T-cell (primary cell): ENCODE results near the gene MIB2. TPM values are rescaled to one million over a fixed set of nuclear protein-coding genes. Genes with fewer than 3 reads are reported as not detected.
A peak's percentile ranks its signal among the peaks of the same experiment; 100 is the strongest.

Experiments used
- ATAC-seq, 4 experiments: fragments of 200-7000 bp in 3 of 4; fragments of 150-1000 bp in 1 of 4; cut with Tn5 transposase; replicated peaks in 1 of 4; 1 replicate in 3 of 4; 2 replicates in 1 of 4; pipeline ENCODE4 v1.10.0; 2021; ENCODE audit warnings: moderate library complexity in 3 of 4, mild to moderate bottlenecking in 2 of 4, moderate number of reproducible peaks in 1 of 4
- CTCF ChIA-PET, 2 donors: fragments of 300-600 bp; sonication (Branson Sonifier 250); formaldehyde crosslinking; loops; one replicate each; lab custom pipeline; 2022; ENCODE audit warnings: antibody characterized with exemption in 2 of 2; lab: Charles Lee
- POLR2A ChIA-PET, 2 donors: fragments of 300-600 bp; sonication (Branson Sonifier 250); formaldehyde crosslinking; loops; one replicate each; lab custom pipeline; 2022; ENCODE audit warnings: antibody characterized with exemption in 2 of 2; lab: Charles Lee
- DNase-seq, 35 experiments: peaks; one replicate each; pipeline versions ENCODE4 v3.0.0 to v3.0.0-alpha.2; 2013 to 2023
- H3K27ac ChIP-seq: one replicate; pipeline ENCODE4 v1.5.1; 2013; ENCODE audit warnings: low read length
- H3K27me3 ChIP-seq, 2 experiments: replicated peaks in 1 of 2; 1 replicate in 1 of 2; 2 replicates in 1 of 2; pipeline versions ENCODE4 v1.6.1 to v1.7.0; 2013; ENCODE audit warnings: low read length in 1 of 2, mixed read lengths in 1 of 2; ENCODE audit not compliant: control insufficient read depth in 2 of 2, insufficient read depth in 2 of 2; ENCODE audit errors: extremely low read depth in 1 of 2
- H3K36me3 ChIP-seq, 2 donors: 1 replicate in 1 of 2; 2 replicates in 1 of 2; pipeline versions ENCODE4 v1.6.1 to v1.7.0; 2013; ENCODE audit warnings: low read length in 1 of 2; ENCODE audit not compliant: control insufficient read depth in 2 of 2, insufficient read depth in 1 of 2; ENCODE audit errors: extremely low read depth in 1 of 2
- H3K4me1 ChIP-seq, 2 experiments: 1 replicate in 1 of 2; 2 replicates in 1 of 2; pipeline versions ENCODE4 v1.6.1 to v1.7.0; 2013; ENCODE audit warnings: low read length in 2 of 2, mixed read lengths in 1 of 2; ENCODE audit not compliant: insufficient read depth in 2 of 2, control insufficient read depth in 1 of 2; ENCODE audit errors: extremely low read depth in 1 of 2
- H3K4me3 ChIP-seq, 2 donors: 1 replicate in 1 of 2; 2 replicates in 1 of 2; pipeline versions ENCODE4 v1.5.1 to v1.7.0; 2013; ENCODE audit warnings: mild to moderate bottlenecking in 2 of 2, low read length in 1 of 2, moderate library complexity in 1 of 2; ENCODE audit not compliant: control insufficient read depth in 1 of 2; ENCODE audit errors: extremely low read depth in 1 of 2
- H3K9me3 ChIP-seq: 2 replicates; pipeline ENCODE4 v1.7.0; 2013
- H3K27ac Mint-ChIP-seq, 2 donors: one replicate each; pipeline ENCODE4 v1.8.0; 2020 to 2021; ENCODE audit warnings: mild to moderate bottlenecking in 2 of 2, mixed read lengths in 2 of 2
- H3K27me3 Mint-ChIP-seq, 2 donors: one replicate each; pipeline ENCODE4 v1.8.0; 2021 to 2022; ENCODE audit warnings: mixed read lengths in 2 of 2
- H3K36me3 Mint-ChIP-seq: one replicate; pipeline ENCODE4 v1.8.0; 2021; ENCODE audit warnings: mixed read lengths
- H3K4me1 Mint-ChIP-seq, 3 donors: one replicate each; pipeline ENCODE4 v1.8.0; 2020 to 2022; ENCODE audit warnings: mixed read lengths in 3 of 3, mild to moderate bottlenecking in 1 of 3
- H3K4me3 Mint-ChIP-seq, 3 donors: one replicate each; pipeline ENCODE4 v1.8.0; 2020 to 2022; ENCODE audit warnings: mild to moderate bottlenecking in 3 of 3, mixed read lengths in 3 of 3, moderate library complexity in 3 of 3
- H3K9me3 Mint-ChIP-seq, 3 donors: one replicate each; pipeline ENCODE4 v1.8.0; 2020 to 2022; ENCODE audit warnings: mixed read lengths in 3 of 3
- WGBS: methylation state at CpG from one replicate; pipeline ENCODE4 v1.1.5; 2013; ENCODE audit warnings: missing lambda C conversion rate; ENCODE audit not compliant: insufficient coverage; 5-methylcytosine and 5-hydroxymethylcytosine counted together
- total RNA-seq, 35 experiments: library from RNA in 6 of 35; stranded (reverse) in 6 of 35; fragments of 120-200 nt in 1 of 35; gene quantifications; one replicate each; pipeline versions ENCODE4 v1.2.1 to v1.2.4 and lab custom pipeline; 2013 to 2026

Gene MIB2
- total RNA-seq, 5 donors from 2014 or later (not counting 1 experiment from before 2014, with no cell fraction given) = 68.9 to 105 (median 103) TPM

GRCh38 chr1:1627829-1628753 is 12.8 kb downstream of the MIB2 start:
- Histone ChIP-seq H3K9me3 (no peaks in the 10 kb centered on the region), H3K36me3 (no peaks in the 10 kb centered on the region), H3K4me1 (peaks cover 0 to 53% of the 10 kb centered on the region in 2 experiments), H3K4me3 (peak overlapping the region in 1 of 2 donors; percentile 59), H3K27ac (peak overlapping the region; percentile 44), H3K27me3 (peaks cover 0 to 13% of the 10 kb centered on the region in 2 experiments)
- H3K27ac Mint-ChIP-seq = peak overlapping the region in 1 of 2 donors; percentile 39
- 88% methylated on average over 33 of the region's 53 CpGs for WGBS
- ChIA-PET POLR2A (no interaction called here), CTCF (no interaction called here)
- H3K36me3 Mint-ChIP-seq = no peaks in the 10 kb centered on the region
- peaks cover 4 to 8% (median 7%) of the 10 kb centered on the region in 3 donors for H3K4me1 Mint-ChIP-seq
- DNase-seq (peak in 3 of 35 experiments; percentile 7 to 25 (median 23)), ATAC-seq (no peak)
- H3K4me3 Mint-ChIP-seq = peak overlapping the region; percentile 28 to 57 (median 46)
- H3K9me3 Mint-ChIP-seq = no peaks in the 10 kb centered on the region
- peaks cover 0 to 4% of the 10 kb centered on the region in 2 donors for H3K27me3 Mint-ChIP-seq

- peak overlapping the region; percentile 52 to 59 for H3K4me3 ChIP-seq
- ATAC-seq (peak; percentile 2 to 17 (median 9)), DNase-seq (peak in 16 of 35 experiments; percentile 25 to 63 (median 40))
- WGBS = 18% methylated on average over 46 of the region's 53 CpGs
- CTCF ChIA-PET = interaction anchor here in 1 of 2 donors (0.9 kb wide), 1 partner anchor 15 kb away, joined by 3 read pairs; no protein-coding TSS in a partner anchor
- H3K9me3 Mint-ChIP-seq = no peaks in the 10 kb centered on the region
- peaks cover 0 to 53% of the 10 kb centered on the region in 2 experiments for H3K4me1 ChIP-seq
- POLR2A ChIA-PET = interaction anchor here (0.6 to 1.3 kb wide), 2 partner anchors 12 to 14 kb away, joined by 3 to 16 read pairs; partner anchors contain the start of gene MIB2 (in 1 of the 2)
- H3K27ac ChIP-seq = peak overlapping the region; percentile 72
- no peaks in the 10 kb centered on the region for H3K36me3 ChIP-seq
- peaks cover 0 to 13% of the 10 kb centered on the region in 2 experiments for H3K27me3 ChIP-seq
- H3K4me1 Mint-ChIP-seq = peaks cover 4 to 8% (median 7%) of the 10 kb centered on the region in 3 donors
- peak overlapping the region; percentile 15 to 39 for H3K27ac Mint-ChIP-seq
- peaks cover 0 to 4% of the 10 kb centered on the region in 2 donors for H3K27me3 Mint-ChIP-seq
- H3K4me3 Mint-ChIP-seq = peak overlapping the region; percentile 28 to 86 (median 57)
- no peaks in the 10 kb centered on the region for H3K36me3 Mint-ChIP-seq
- H3K9me3 ChIP-seq = no peaks in the 10 kb centered on the region
These were observed 13.6 kb downstream of the MIB2 start for GRCh38 chr1:1628754-1629429.

- Mint-ChIP-seq H3K27me3 (peaks cover 0 to 4% of the 10 kb centered on the region in 2 donors), H3K4me3 (peak overlapping the region; percentile 58 to 86 (median 61)), H3K9me3 (no peaks in the 10 kb centered on the region), H3K27ac (peak overlapping the region; percentile 73 to 75), H3K4me1 (peaks cover 4 to 8% (median 7%) of the 10 kb centered on the region in 3 donors), H3K36me3 (no peaks in the 10 kb centered on the region)
- CTCF ChIA-PET = interaction anchor here in 1 of 2 donors (0.6 to 0.9 kb wide), 3 partner anchors 14 to 280 kb away, joined by 3 to 11 read pairs (median 3); partner anchors contain the start of gene MIB2
- H3K27me3 ChIP-seq = peaks cover 0 to 13% of the 10 kb centered on the region in 2 experiments
- H3K4me1 ChIP-seq = peaks cover 0 to 53% of the 10 kb centered on the region in 2 experiments
- 7% methylated on average over 28 of the region's 48 CpGs for WGBS
- H3K4me3 ChIP-seq = peak overlapping the region; percentile 52 to 59
- no peaks in the 10 kb centered on the region for H3K36me3 ChIP-seq
- peak in 34 of 35 experiments; percentile 62 to 92 (median 82) for DNase-seq
- POLR2A ChIA-PET = interaction anchor here (0.5 to 1.3 kb wide), 5 partner anchors 12 to 231 kb away, joined by 3 to 16 read pairs (median 3); partner anchors contain the start of genes CCNL2 (in 1 of the 2) and MIB2 (in 1 of the 2)
- ATAC-seq = peak; percentile 49 to 60 (median 52)
- peak overlapping the region; percentile 72 for H3K27ac ChIP-seq
- H3K9me3 ChIP-seq = no peaks in the 10 kb centered on the region
These were observed 14.3 kb downstream of the MIB2 start for GRCh38 chr1:1629430-1630190.

GRCh38 chr1:1630191-1630964 is 15.1 kb downstream of the MIB2 start:
- ChIA-PET CTCF (interaction anchor here in 1 of 2 donors (0.6 to 1.1 kb wide), 6 partner anchors 15 to 603 kb away, joined by 3 to 11 read pairs (median 3); partner anchors contain the start of genes AURKAIP1 and MIB2), POLR2A (interaction anchor here (0.6 to 1.3 kb wide), 4 partner anchors 15 to 231 kb away, joined by 3 to 16 read pairs (median 8); partner anchors contain the start of genes CCNL2 (in 1 of the 2) and MIB2 (in 1 of the 2))
- ATAC-seq (peak; percentile 74 to 77 (median 75)), DNase-seq (peak; percentile 84 to 99 (median 95))
- Histone ChIP-seq H3K36me3 (no peaks in the 10 kb centered on the region), H3K4me3 (peak overlapping the region in 1 of 2 donors; percentile 28), H3K9me3 (no peaks in the 10 kb centered on the region), H3K4me1 (peaks cover 0 to 47% of the 10 kb centered on the region in 2 experiments), H3K27ac (peak overlapping the region; percentile 63), H3K27me3 (peaks cover 0 to 13% of the 10 kb centered on the region in 2 experiments)
- 2% methylated on average over 64 of the region's 81 CpGs for WGBS
- Mint-ChIP-seq H3K4me1 (peaks cover 4 to 8% (median 7%) of the 10 kb centered on the region in 3 donors), H3K4me3 (peak overlapping the region; percentile 80 to 88 (median 86)), H3K27ac (peak overlapping the region; percentile 92 to 94), H3K27me3 (peaks cover 0 to 4% of the 10 kb centered on the region in 2 donors), H3K36me3 (no peaks in the 10 kb centered on the region), H3K9me3 (no peaks in the 10 kb centered on the region)
